Measurements from ENCODE around the gene PPIA. TPM values are rescaled to one million over a fixed set of nuclear protein-coding genes. Genes with fewer than 3 reads are reported as not detected.

Gene PPIA
- total and polyA plus RNA-seq, 2 donors (not counting 1 experiment from before 2014, with no cell fraction given), result 807 to 1,498 TPM

- Histone ChIP-seq H3K27ac (ENCODE audit: low read length in 2 of 2) (no peak overlapping the region), H3K9ac (ENCODE audit: low read length) (no peak overlapping the region), H3K36me3 (replicated peaks in 1 of 2; ENCODE audit: control extremely low read depth in 1 of 2, control insufficient read depth in 1 of 2, extremely low read depth in 1 of 2, insufficient read depth in 2 of 2, low read length in 1 of 2) (peaks cover 0 to 5% of the 10 kb centered on the region in 2 experiments), H3K79me2 (ENCODE audit: control insufficient read depth, insufficient read depth, low read length) (no peaks in the 10 kb centered on the region), H3K4me2 (replicated peaks; ENCODE audit: low read depth, low read length, poor library complexity, severe bottlenecking) (no peak overlapping the region), H2AFZ (ENCODE audit: insufficient read depth, low read depth, low read length, poor library complexity, severe bottlenecking) (no peak overlapping the region), H4K20me1 (ENCODE audit: control insufficient read depth, insufficient read depth, low read length, poor library complexity, severe bottlenecking) (no peaks in the 10 kb centered on the region), H3K9me3 (ENCODE audit: control extremely low read depth in 1 of 3, control insufficient read depth in 2 of 3, insufficient read depth in 1 of 3, low read length in 2 of 3) (no peaks in the 10 kb centered on the region), H3K27me3 (replicated peaks in 1 of 4; ENCODE audit: control extremely low read depth in 1 of 4, control insufficient read depth in 3 of 4, insufficient read depth in 4 of 4, low read length in 3 of 4) (no peaks in the 10 kb centered on the region), H3K4me1 (ENCODE audit: control insufficient read depth in 2 of 2, insufficient read depth in 2 of 2, low read length in 2 of 2) (no peaks in the 10 kb centered on the region), H3K4me3 (ENCODE audit: control extremely low read depth in 1 of 5, extremely low read depth in 1 of 5, insufficient read depth in 1 of 5, low read depth in 2 of 5, low read length in 4 of 5) (no peak overlapping the region)
- no peak overlapping the region for H3K4me3 Mint-ChIP-seq
- intact Hi-C loops (cut with micrococcal nuclease), result no loop called here
- DNase-seq (no peak), ATAC-seq (ENCODE audit: low read depth) (no peak)
- no peaks in the 10 kb centered on the region for H3K27me3 Mint-ChIP-seq
- no peaks in the 10 kb centered on the region for H3K9me3 Mint-ChIP-seq (ENCODE audit: insufficient read depth)
- WGBS (ENCODE audit: insufficient coverage), result 100% methylated on average over 4 of the region's 4 CpGs
- no peaks in the 10 kb centered on the region for H3K4me1 Mint-ChIP-seq
- ChIA-PET POLR2A (interaction anchor here (0.6 to 1.6 kb wide), 2 partner anchors 10 to 137 kb away, joined by 4 to 5 read pairs; no protein-coding TSS in a partner anchor), CTCF (no interaction called here)
- H3K27ac Mint-ChIP-seq, result no peak overlapping the region
- TF ChIP-seq, protein P1, sequence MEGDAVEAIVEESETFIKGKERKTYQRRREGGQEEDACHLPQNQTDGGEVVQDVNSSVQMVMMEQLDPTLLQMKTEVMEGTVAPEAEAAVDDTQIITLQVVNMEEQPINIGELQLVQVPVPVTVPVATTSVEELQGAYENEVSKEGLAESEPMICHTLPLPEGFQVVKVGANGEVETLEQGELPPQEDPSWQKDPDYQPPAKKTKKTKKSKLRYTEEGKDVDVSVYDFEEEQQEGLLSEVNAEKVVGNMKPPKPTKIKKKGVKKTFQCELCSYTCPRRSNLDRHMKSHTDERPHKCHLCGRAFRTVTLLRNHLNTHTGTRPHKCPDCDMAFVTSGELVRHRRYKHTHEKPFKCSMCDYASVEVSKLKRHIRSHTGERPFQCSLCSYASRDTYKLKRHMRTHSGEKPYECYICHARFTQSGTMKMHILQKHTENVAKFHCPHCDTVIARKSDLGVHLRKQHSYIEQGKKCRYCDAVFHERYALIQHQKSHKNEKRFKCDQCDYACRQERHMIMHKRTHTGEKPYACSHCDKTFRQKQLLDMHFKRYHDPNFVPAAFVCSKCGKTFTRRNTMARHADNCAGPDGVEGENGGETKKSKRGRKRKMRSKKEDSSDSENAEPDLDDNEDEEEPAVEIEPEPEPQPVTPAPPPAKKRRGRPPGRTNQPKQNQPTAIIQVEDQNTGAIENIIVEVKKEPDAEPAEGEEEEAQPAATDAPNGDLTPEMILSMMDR (IDR thresholded peaks at IDR 0.05), result no peak
- no peak for TF ChIP-seq EZH2 (IDR thresholded peaks at IDR 0.05; ENCODE audit: borderline replicate concordance, insufficient read depth, low read depth, low read length, poor library complexity, severe bottlenecking)
These were observed 12.5 kb downstream of the PPIA start for GRCh38 chr7:44808914-44809393.

DNA sequence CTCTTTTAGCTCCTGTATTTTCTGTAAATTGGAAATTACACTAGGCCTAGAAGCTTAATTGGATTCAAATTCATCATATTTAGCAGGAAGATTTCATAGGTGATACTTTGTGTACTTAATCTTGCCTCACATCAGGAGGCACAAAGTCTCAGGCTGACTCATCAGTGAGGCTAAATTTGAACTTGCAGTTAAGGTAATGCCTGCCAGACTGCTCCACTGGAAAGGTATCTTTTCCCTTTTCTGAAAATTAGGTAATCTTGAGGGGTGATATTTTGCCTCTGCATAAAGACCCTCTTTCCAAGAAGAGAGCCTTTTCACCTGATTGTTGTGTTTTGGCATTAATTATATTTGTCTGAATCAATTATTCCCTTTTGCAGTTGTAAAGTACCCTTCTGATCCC, 14.6 kb downstream of the PPIA start:
- DNase-seq (no peak), ATAC-seq (ENCODE audit: low read depth) (no peak)
- Histone ChIP-seq H3K9ac (ENCODE audit: low read length) (no peak overlapping the region), H4K20me1 (ENCODE audit: control insufficient read depth, insufficient read depth, low read length, poor library complexity, severe bottlenecking) (no peaks in the 10 kb centered on the region), H3K36me3 (replicated peaks in 1 of 2; ENCODE audit: control extremely low read depth in 1 of 2, control insufficient read depth in 1 of 2, extremely low read depth in 1 of 2, insufficient read depth in 2 of 2, low read length in 1 of 2) (no peaks in the 10 kb centered on the region), H3K4me1 (ENCODE audit: control insufficient read depth in 2 of 2, insufficient read depth in 2 of 2, low read length in 2 of 2) (no peaks in the 10 kb centered on the region), H2AFZ (ENCODE audit: insufficient read depth, low read depth, low read length, poor library complexity, severe bottlenecking) (no peak overlapping the region), H3K79me2 (ENCODE audit: control insufficient read depth, insufficient read depth, low read length) (no peaks in the 10 kb centered on the region), H3K27me3 (replicated peaks in 1 of 4; ENCODE audit: control extremely low read depth in 1 of 4, control insufficient read depth in 3 of 4, insufficient read depth in 4 of 4, low read length in 3 of 4) (no peaks in the 10 kb centered on the region), H3K4me3 (ENCODE audit: control extremely low read depth in 1 of 5, extremely low read depth in 1 of 5, insufficient read depth in 1 of 5, low read depth in 2 of 5, low read length in 4 of 5) (no peak overlapping the region), H3K9me3 (ENCODE audit: control extremely low read depth in 1 of 3, control insufficient read depth in 2 of 3, insufficient read depth in 1 of 3, low read length in 2 of 3) (no peaks in the 10 kb centered on the region), H3K4me2 (replicated peaks; ENCODE audit: low read depth, low read length, poor library complexity, severe bottlenecking) (no peak overlapping the region), H3K27ac (ENCODE audit: low read length in 2 of 2) (no peak overlapping the region)
- Mint-ChIP-seq H3K4me3 (no peak overlapping the region), H3K27me3 (no peaks in the 10 kb centered on the region), H3K27ac (no peak overlapping the region), H3K4me1 (no peaks in the 10 kb centered on the region), H3K9me3 (ENCODE audit: insufficient read depth) (no peaks in the 10 kb centered on the region)
- intact Hi-C loops (cut with micrococcal nuclease), result no loop called here
- TF ChIP-seq EZH2 (IDR thresholded peaks at IDR 0.05; ENCODE audit: borderline replicate concordance, insufficient read depth, low read depth, low read length, poor library complexity, severe bottlenecking), result no peak
- TF ChIP-seq, protein P1 (IDR thresholded peaks at IDR 0.05), result no peak
- POLR2A ChIA-PET, result no interaction called here
- CTCF ChIA-PET, result no interaction called here

Data from B cell (primary cell).